ENCODE data around the gene WEE2. TPM values are rescaled to one million over a fixed set of nuclear protein-coding genes. Genes with fewer than 3 reads are reported as not detected.
A peak's percentile ranks its signal among the peaks of the same experiment; 100 is the strongest.

WEE2 gene
- total RNA-seq, 1 donor from 2014 or later = 0.36 TPM

DNA sequence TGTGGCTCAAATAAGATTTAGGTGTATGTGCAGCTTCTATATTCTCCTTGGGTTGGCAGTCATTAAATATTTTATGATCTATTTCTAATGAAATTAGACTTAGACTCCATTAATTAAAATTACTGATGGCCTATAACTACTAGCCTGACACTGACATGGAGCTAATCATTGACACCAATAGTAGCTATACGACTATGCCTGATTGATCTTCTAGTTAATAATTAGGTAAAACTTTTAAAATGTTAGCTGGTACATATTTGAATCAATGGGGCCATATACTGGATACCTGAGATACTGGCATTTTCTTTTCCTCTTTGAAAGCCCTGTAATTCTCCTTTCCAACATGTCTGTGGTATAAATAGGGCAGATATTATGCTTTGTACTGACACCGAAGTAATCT lies 14.4 kb downstream of the WEE2 start:
- Mint-ChIP-seq H3K9me3 (ENCODE audit: low read depth) (no peaks in the 10 kb centered on the region), H3K27ac (no peak overlapping the region), H3K4me1 (ENCODE audit: low read depth) (peaks cover 12% of the 10 kb centered on the region), H3K27me3 (no peaks in the 10 kb centered on the region), H3K4me3 (ENCODE audit: low read depth) (no peak overlapping the region), H3K36me3 (ENCODE audit: insufficient read depth) (no peaks in the 10 kb centered on the region)
- DNase-seq (ENCODE audit: low spot score, unreplicated experiment) = no peak
- TF ChIP-seq, protein P1, sequence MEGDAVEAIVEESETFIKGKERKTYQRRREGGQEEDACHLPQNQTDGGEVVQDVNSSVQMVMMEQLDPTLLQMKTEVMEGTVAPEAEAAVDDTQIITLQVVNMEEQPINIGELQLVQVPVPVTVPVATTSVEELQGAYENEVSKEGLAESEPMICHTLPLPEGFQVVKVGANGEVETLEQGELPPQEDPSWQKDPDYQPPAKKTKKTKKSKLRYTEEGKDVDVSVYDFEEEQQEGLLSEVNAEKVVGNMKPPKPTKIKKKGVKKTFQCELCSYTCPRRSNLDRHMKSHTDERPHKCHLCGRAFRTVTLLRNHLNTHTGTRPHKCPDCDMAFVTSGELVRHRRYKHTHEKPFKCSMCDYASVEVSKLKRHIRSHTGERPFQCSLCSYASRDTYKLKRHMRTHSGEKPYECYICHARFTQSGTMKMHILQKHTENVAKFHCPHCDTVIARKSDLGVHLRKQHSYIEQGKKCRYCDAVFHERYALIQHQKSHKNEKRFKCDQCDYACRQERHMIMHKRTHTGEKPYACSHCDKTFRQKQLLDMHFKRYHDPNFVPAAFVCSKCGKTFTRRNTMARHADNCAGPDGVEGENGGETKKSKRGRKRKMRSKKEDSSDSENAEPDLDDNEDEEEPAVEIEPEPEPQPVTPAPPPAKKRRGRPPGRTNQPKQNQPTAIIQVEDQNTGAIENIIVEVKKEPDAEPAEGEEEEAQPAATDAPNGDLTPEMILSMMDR (IDR thresholded peaks at IDR 0.05; ENCODE audit: unreplicated experiment) = no peak

DNA sequence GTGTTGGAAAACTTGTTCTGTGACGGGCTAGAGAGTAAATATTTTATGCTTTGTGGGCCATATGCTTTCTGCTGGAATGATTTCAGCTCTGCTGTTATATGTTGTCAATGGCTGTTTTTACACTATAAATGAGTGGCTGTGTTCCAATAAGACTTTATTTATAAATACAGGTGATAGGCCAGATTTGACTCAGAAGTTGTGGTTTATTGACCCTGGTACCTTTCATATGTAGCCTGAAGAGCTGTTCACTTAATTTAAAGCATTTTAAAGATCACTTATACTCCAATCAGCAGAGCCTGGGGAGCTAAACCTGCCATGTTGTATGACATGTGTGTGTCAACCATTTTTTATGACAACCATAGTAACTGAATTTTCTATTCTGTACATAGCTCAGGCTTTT lies 20.9 kb downstream of the WEE2 start:
- no peak overlapping the region for H3K4me3 Mint-ChIP-seq (ENCODE audit: low read depth)
- H3K4me1 Mint-ChIP-seq (ENCODE audit: low read depth) = no peaks in the 10 kb centered on the region
- no peaks in the 10 kb centered on the region for H3K36me3 Mint-ChIP-seq (ENCODE audit: insufficient read depth)
- no peak overlapping the region for H3K27ac Mint-ChIP-seq
- no peaks in the 10 kb centered on the region for H3K9me3 Mint-ChIP-seq (ENCODE audit: low read depth)
- TF ChIP-seq, protein P1 (IDR thresholded peaks at IDR 0.05; ENCODE audit: unreplicated experiment) = no peak
- no peak for DNase-seq (ENCODE audit: low spot score, unreplicated experiment)
- no peaks in the 10 kb centered on the region for H3K27me3 Mint-ChIP-seq

DNA sequence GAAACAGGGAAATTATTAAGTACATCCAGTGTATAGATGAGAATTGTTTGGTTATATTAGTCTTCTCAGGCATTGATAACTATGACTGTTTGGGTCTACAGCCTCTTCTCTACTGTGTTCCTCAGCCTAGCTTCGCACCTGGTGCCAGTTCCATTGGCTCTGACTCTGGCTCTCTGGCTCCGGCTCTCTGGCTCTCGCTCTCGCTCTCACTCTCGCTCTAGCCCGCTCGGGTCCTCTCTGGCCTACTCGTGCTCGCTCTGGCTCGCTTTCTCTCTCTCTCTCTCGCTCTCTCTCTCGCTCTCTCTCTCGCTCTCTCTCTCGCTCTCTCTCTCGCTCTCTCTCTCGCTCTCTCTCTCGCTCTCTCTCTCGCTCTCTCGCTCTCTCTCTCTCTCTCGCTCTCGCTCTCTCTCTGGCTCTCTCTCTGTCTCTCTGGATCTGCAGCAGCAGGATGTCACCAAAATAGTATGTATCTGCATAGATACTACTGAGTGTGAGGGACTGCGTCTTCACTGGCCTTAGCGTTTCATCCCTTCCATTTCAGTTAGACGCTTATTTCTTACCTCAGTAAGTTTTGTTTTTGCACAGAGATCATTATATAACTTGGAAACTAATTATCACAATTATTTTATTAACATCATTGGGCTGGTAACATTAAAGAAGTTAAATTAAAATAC lies 23.5 kb downstream of the WEE2 start:
- TF ChIP-seq, protein P1 (IDR thresholded peaks at IDR 0.05; ENCODE audit: unreplicated experiment) = no peak

DNA sequence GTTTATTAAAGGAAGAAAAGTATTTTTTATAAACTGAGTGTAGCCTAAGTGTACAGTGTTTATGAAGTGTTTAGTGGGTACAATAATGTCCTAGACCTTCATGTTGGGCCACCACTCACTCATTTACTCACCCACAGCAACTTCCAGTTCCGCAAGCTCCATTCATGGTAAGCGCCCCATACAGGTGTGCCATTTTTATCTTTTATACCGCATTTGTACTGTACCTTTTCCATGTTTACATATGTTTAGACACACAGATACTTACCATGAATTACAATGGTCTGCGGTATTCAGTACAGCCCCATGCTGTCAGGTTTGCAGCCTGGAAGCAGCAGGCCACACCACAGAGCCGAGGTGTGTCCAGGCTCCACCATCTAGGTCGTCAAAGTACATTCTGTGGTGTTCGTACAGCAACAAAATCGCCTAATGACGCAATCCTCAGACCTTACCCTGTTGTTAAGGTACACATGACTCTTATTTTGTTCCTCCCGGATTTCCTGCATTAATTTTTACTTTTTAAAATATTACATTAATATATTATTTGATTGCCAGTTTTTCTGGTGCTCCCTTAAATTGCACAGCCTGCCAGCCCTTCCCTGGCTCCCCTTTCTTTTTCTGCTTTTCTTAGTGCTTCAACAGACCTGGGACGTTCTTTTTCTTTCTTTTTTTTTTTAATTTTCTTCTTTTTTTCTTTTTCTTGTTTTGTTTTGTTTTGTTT lies 29.1 kb downstream of the WEE2 start:
- H3K27ac Mint-ChIP-seq = peak overlapping the region; percentile 99
- no peaks in the 10 kb centered on the region for H3K27me3 Mint-ChIP-seq
- H3K4me3 Mint-ChIP-seq (ENCODE audit: low read depth) = peak overlapping the region; percentile 98
- H3K36me3 Mint-ChIP-seq (ENCODE audit: insufficient read depth) = peaks cover 5% of the 10 kb centered on the region
- H3K4me1 Mint-ChIP-seq (ENCODE audit: low read depth) = peaks cover 16% of the 10 kb centered on the region
- no peaks in the 10 kb centered on the region for H3K9me3 Mint-ChIP-seq (ENCODE audit: low read depth)
- TF ChIP-seq, protein P1 (IDR thresholded peaks at IDR 0.05; ENCODE audit: unreplicated experiment) = no peak
- DNase-seq (ENCODE audit: low spot score, unreplicated experiment) = no peak

More for the DNA sequence above, 23.5 kb downstream of the WEE2 start:
- Mint-ChIP-seq H3K27me3 (no peaks in the 10 kb centered on the region), H3K27ac (no peak overlapping the region), H3K9me3 (ENCODE audit: low read depth) (no peaks in the 10 kb centered on the region), H3K4me1 (ENCODE audit: low read depth) (no peaks in the 10 kb centered on the region), H3K36me3 (ENCODE audit: insufficient read depth) (no peaks in the 10 kb centered on the region), H3K4me3 (ENCODE audit: low read depth) (no peak overlapping the region)
- no peak for DNase-seq (ENCODE audit: low spot score, unreplicated experiment)

DNA sequence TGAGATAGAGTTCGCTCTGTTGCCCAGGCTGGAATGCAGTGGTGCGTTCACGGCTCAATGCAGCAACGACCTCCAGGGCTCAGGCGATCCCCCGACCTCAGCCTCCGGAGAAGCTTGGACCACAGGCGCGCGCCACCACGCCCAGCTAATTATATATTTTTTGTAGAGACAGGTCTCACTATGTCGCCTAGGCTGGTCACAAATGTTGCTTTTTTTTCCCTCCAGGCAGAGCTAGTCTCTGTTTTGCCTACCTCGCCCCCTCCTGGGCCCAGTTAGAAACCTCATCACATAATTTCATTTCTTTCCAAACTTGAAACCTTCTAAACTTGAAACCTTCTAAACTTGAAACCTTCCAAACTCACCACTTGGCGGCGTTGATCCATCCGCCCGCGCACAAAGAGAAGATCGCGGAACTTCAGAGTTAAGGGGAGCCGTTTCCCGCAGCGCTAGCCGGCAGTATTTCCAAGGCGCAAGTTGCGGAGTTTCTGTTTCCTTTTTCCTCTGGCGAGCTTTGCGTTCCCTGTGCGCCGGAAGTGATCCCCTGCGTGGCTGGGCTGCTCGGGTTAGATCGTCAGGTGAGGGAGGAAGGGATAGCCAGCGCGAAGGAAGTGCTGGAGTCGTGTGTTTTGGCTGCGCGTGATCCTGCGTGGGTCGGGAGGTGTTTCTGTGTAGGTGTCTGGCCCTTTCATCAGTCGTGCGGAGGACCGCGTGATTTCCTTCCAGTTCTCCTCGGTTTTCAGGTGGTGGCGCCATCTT lies 29.9 kb downstream of the WEE2 start, which contains the start of gene SSBP1:
Gene SSBP1, plus strand, starts transcription at position 523 of the 756 bp plus-strand sequence. CDS start 809 bp downstream, outside the sequence.
- Mint-ChIP-seq H3K4me3 (ENCODE audit: low read depth) (peak within 1 kb of the TSS; percentile 98), H3K4me1 (ENCODE audit: low read depth) (peaks cover 16% of the 10 kb centered on the region), H3K27me3 (no peaks in the 10 kb centered on the region), H3K9me3 (ENCODE audit: low read depth) (no peaks in the 10 kb centered on the region), H3K27ac (peak within 1 kb of the TSS; percentile 99), H3K36me3 (ENCODE audit: insufficient read depth) (peaks cover 8% of the 10 kb centered on the region)
- TF ChIP-seq, protein P1 (IDR thresholded peaks at IDR 0.05; ENCODE audit: unreplicated experiment) = peak; percentile 79
- peak; percentile 76 for DNase-seq (ENCODE audit: low spot score, unreplicated experiment)
